ENCODE results near the gene TMEM219.

GRCh38 chr16:29973384-29974246 lies 11.7 kb downstream of the TMEM219 start, which contains the start of gene TAOK2:
- TF ChIP-seq ZNF274 (IDR thresholded peaks at IDR 0.05; ENCODE audit: low read depth, low read length) (no peak), YY1 (IDR thresholded peaks at IDR 0.05; ENCODE audit: insufficient read depth, insufficient read length) (peak; percentile 57)

Measured in NT2/D1 (cell line).